ENCODE results near the gene CKMT1A.

- TF ChIP-seq CTCF (IDR thresholded peaks at IDR 0.05) = no peak
- no peak for TF ChIP-seq EZH2 (IDR thresholded peaks at IDR 0.05)
These were observed 8.5 kb downstream of the CKMT1A start for GRCh38 chr15:43702174-43702573.

All from neural progenitor cell (in vitro differentiated cells).